Suprapubic skin (tissue), 4 donors: ENCODE results near the gene ITPR2. TPM values are rescaled to one million over a fixed set of nuclear protein-coding genes. Genes with fewer than 3 reads are reported as not detected.

Experiments used
- DNase-seq, 2 donors: peaks; one replicate each; pipeline ENCODE4 v3.0.0-alpha.2; 2019; ENCODE audit warnings: low spot score in 2 of 2
- H3K27ac ChIP-seq: fragments of 200-600 bp; sonication (generic); one replicate; pipeline ENCODE4 v1.5.1; 2019
- H3K27me3 ChIP-seq: fragments of 200-600 bp; sonication (generic); one replicate; pipeline ENCODE4 v1.5.1; 2019
- H3K36me3 ChIP-seq: fragments of 200-600 bp; sonication (generic); one replicate; pipeline ENCODE4 v1.5.1; 2019
- H3K4me1 ChIP-seq: fragments of 200-600 bp; sonication (generic); one replicate; pipeline ENCODE4 v1.5.1; 2019
- H3K4me3 ChIP-seq: fragments of 200-600 bp; sonication (generic); one replicate; pipeline ENCODE4 v1.5.1; 2019; ENCODE audit warnings: mild to moderate bottlenecking
- H3K9me3 ChIP-seq: fragments of 200-600 bp; sonication (generic); one replicate; pipeline ENCODE4 v1.5.1; 2019
- EP300 ChIP-seq: sonication (generic); formaldehyde crosslinking; IDR thresholded peaks from one replicate; pipeline ENCODE4 v1.6.1; 2017; ENCODE audit warnings: antibody characterized with exemption
- POLR2A ChIP-seq, 2 donors: fragments of 450-650 bp; IDR thresholded peaks; one replicate each; pipeline ENCODE4 v1.6.1; 2017; ENCODE audit warnings: antibody characterized with exemption in 2 of 2, mild to moderate bottlenecking in 2 of 2, moderate library complexity in 2 of 2
- POLR2AphosphoS5 ChIP-seq, 3 donors: sonication (generic); formaldehyde crosslinking; IDR thresholded peaks; one replicate each; pipeline ENCODE4 v1.6.1; 2017; ENCODE audit warnings: antibody characterized with exemption in 3 of 3
- WGBS: methylation state at CpG from one replicate; pipeline ENCODE4 v1.1.5; 2018; 5-methylcytosine and 5-hydroxymethylcytosine counted together
- total RNA-seq, 4 donors: library from RNA; depleted of rRNA; stranded (reverse); fragments of >200 nt; gene quantifications; one replicate each; pipeline ENCODE4 v1.1.0, GENCODE V29; 2016
- TF ChIP-seq, protein P1 (sequence below), 2 donors: fragments of 200-600 bp in 1 of 2; fragments of 450-650 bp in 1 of 2; sonication (generic) in 1 of 2; IDR thresholded peaks; one replicate each; pipeline ENCODE4 v1.5.1; 2016 to 2019; ENCODE audit warnings: antibody characterized with exemption in 2 of 2, mild to moderate bottlenecking in 1 of 2, moderate library complexity in 1 of 2

The ITPR2 gene
- total RNA-seq, 4 donors from 2014 or later, result 59.6 to 159 (median 72.1) TPM

DNA sequence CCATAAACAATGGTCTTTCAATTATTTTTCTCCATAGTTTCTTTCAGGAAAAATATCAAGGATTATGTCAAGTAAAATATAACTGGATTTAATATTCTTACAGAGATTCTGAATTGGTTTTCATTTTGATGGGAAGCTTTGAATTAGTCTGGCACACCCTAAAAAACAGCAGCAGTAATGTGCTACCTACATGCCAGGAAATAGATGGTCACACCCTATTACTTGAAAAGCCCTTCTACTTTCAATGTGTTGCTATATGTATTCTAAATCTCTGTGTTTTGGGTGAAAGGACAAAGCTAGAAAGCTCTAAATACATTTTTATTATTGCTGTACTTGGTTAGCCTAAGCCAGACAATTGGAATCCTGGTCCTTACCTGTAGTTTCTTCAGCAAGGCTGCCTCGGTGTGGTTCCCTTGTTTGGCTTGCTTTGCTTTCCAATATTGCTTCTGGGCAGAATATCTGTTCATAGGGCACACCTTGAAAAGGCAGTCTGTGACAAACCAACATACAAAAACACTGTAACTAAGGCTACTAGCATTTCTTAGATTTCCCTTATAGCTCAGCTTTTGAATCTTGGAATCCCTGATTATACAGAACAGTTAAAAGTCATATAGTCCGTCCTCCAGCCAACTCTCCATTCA is 107.6 kb downstream of the ITPR2 start:
- Histone ChIP-seq H3K36me3 (no peaks in the 10 kb centered on the region), H3K9me3 (no peaks in the 10 kb centered on the region), H3K4me3 (no peak overlapping the region), H3K4me1 (peaks cover 36% of the 10 kb centered on the region), H3K27me3 (no peaks in the 10 kb centered on the region), H3K27ac (peak overlapping the region; percentile 57)
- 63% methylated on average over 2 of the region's 2 CpGs for WGBS
- DNase-seq, result no peak
- TF ChIP-seq POLR2AphosphoS5 (IDR thresholded peaks at IDR 0.05) (no peak), EP300 (no peak), POLR2A (IDR thresholded peaks at IDR 0.05) (no peak)
- TF ChIP-seq, protein P1, sequence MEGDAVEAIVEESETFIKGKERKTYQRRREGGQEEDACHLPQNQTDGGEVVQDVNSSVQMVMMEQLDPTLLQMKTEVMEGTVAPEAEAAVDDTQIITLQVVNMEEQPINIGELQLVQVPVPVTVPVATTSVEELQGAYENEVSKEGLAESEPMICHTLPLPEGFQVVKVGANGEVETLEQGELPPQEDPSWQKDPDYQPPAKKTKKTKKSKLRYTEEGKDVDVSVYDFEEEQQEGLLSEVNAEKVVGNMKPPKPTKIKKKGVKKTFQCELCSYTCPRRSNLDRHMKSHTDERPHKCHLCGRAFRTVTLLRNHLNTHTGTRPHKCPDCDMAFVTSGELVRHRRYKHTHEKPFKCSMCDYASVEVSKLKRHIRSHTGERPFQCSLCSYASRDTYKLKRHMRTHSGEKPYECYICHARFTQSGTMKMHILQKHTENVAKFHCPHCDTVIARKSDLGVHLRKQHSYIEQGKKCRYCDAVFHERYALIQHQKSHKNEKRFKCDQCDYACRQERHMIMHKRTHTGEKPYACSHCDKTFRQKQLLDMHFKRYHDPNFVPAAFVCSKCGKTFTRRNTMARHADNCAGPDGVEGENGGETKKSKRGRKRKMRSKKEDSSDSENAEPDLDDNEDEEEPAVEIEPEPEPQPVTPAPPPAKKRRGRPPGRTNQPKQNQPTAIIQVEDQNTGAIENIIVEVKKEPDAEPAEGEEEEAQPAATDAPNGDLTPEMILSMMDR (IDR thresholded peaks at IDR 0.05), result no peak

DNA sequence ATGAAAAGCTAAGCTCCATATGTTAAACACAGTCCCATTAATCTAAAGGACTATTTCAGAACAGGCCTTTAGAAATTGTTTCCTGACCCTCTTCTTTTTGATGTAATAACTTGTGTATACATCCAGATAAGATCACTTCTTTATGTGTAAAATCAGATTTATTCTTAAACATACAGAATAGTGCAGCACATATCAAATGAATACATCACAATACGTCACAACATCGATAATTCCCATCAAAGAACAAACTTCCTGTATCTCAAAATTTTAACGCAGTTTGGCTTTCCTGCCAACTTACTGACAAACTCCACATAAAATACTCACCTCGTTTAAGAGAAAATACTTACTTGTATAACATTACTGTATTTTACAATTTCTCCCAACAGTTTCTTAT is 108.7 kb downstream of the ITPR2 start:
- DNase-seq, result no peak
- no peaks in the 10 kb centered on the region for H3K9me3 ChIP-seq
- H3K36me3 ChIP-seq, result no peaks in the 10 kb centered on the region
- no peaks in the 10 kb centered on the region for H3K27me3 ChIP-seq
- H3K4me1 ChIP-seq, result peaks cover 36% of the 10 kb centered on the region
- TF ChIP-seq POLR2A (IDR thresholded peaks at IDR 0.05) (no peak), POLR2AphosphoS5 (IDR thresholded peaks at IDR 0.05) (no peak)
- TF ChIP-seq, protein P1 (IDR thresholded peaks at IDR 0.05), result no peak
- H3K27ac ChIP-seq, result peak overlapping the region; percentile 50
- WGBS, result 44% methylated on average over 4 of the region's 4 CpGs
- H3K4me3 ChIP-seq, result no peak overlapping the region

DNA sequence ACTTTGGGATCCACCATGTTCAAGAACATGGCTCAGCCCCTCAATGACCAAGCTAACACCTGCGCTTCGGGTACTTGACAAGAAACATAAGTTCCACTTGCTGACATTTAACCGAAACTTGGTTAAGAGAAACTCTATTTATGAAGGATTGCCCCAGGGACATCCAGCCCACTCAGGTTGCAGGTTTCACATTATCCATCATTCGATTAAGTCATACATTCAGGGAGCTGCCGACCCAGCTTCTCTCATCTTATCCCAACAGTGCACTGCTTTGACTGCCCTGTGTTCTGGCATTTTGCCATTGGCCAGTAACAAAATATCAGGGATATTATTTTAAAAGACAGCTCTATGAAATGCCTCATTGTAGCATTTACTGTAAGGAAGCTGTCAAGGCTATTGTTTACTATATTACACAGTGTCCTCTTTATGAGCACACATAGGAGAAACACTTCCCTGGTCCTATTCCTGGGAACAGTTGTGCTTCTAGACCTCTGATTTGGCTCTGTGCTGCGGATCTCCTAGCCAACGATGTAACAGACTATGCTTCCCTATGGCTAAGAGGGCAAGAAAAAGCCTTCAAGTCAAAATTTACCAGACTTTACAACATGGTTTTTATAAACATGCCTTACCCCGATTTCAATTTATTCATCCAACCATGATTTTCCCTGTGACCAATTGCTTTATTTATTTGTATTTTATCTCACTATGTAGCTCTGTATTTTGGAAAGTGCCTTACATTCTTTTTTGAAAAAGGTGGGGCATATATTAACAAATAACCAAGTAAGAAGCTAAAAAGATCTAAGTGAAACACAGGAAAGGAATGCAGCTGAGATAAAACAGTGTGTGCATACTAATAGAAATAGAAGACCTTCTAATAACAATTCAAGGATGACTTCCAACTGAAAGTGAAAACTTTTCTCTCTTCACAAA is 109.3 kb downstream of the ITPR2 start:
- 60% methylated on average over 8 of the region's 8 CpGs for WGBS
- H3K27me3 ChIP-seq, result no peaks in the 10 kb centered on the region
- no peaks in the 10 kb centered on the region for H3K9me3 ChIP-seq
- H3K4me3 ChIP-seq, result no peak overlapping the region
- peak overlapping the region; percentile 50 for H3K27ac ChIP-seq
- H3K36me3 ChIP-seq, result no peaks in the 10 kb centered on the region
- DNase-seq, result no peak
- H3K4me1 ChIP-seq, result peaks cover 36% of the 10 kb centered on the region
- no peak for TF ChIP-seq EP300
- no peak for TF ChIP-seq POLR2AphosphoS5 (IDR thresholded peaks at IDR 0.05)
- TF ChIP-seq, protein P1 (IDR thresholded peaks at IDR 0.05), result no peak
- no peak for TF ChIP-seq POLR2A (IDR thresholded peaks at IDR 0.05)

DNA sequence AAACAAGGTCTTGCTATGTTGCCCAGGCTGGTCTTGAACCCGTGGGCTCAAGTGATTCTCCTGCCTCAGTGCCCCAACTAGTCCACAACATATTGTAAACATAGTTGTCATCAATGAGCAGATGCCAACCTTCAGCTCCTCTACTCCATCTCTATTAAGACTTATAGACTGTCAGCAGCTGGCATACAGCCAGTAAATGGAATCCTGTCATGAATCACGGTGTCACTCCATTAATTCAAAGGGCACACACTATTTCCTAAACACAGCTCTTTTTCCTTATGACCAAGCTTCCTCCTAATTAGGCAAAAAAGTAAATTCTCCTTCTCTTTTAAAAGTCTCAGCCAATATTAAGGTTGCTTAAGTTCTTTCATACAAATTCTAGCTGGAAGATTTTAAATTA is 111.2 kb downstream of the ITPR2 start:
- 47% methylated on average over 2 of the region's 2 CpGs for WGBS
- Histone ChIP-seq H3K27me3 (no peaks in the 10 kb centered on the region), H3K9me3 (no peaks in the 10 kb centered on the region), H3K4me1 (peaks cover 23% of the 10 kb centered on the region), H3K36me3 (no peaks in the 10 kb centered on the region), H3K27ac (no peak overlapping the region), H3K4me3 (no peak overlapping the region)
- no peak for DNase-seq
- TF ChIP-seq EP300 (no peak), POLR2AphosphoS5 (IDR thresholded peaks at IDR 0.05) (no peak), POLR2A (IDR thresholded peaks at IDR 0.05) (no peak)
- TF ChIP-seq, protein P1 (IDR thresholded peaks at IDR 0.05), result no peak

DNA sequence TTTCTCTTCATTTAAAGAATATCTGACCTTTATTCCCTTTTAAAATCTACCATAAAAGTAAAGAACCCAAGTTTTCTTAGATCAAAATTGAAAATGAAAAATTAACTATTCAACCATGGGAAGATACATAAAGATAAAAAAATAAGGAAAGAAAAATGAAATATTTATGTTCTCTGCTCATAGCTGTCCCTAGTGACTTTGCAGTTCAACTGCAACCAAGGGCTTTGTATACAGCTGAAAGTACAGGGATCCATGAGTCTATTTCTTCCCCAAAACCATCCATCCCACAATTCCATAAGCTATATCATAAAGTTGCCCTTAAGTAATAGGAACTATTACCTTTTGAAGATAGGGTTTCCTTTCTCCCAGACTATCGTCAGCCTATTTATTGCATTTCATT is 113.1 kb downstream of the ITPR2 start:
- 94% methylated on average over 1 of the region's 1 CpG for WGBS
- H3K4me1 ChIP-seq, result peaks cover 19% of the 10 kb centered on the region
- H3K36me3 ChIP-seq, result peaks cover 9% of the 10 kb centered on the region
- H3K27ac ChIP-seq, result no peak overlapping the region
- TF ChIP-seq, protein P1 (IDR thresholded peaks at IDR 0.05), result peak in 1 of 2 donors; percentile 9
- no peak for TF ChIP-seq POLR2AphosphoS5 (IDR thresholded peaks at IDR 0.05)
- no peak overlapping the region for H3K4me3 ChIP-seq
- no peak for DNase-seq
- no peaks in the 10 kb centered on the region for H3K27me3 ChIP-seq
- no peaks in the 10 kb centered on the region for H3K9me3 ChIP-seq
